Coronary artery (tissue), 2 donors: ENCODE data around the gene CFAP92.

Experiments used
- DNase-seq: peaks from one replicate; pipeline ENCODE4 v3.0.0-alpha.2; 2017; ENCODE audit warnings: low spot score
- H3K27ac ChIP-seq, 2 donors: fragments of 200-600 bp; sonication (generic); one replicate each; pipeline ENCODE4 v1.5.1; 2016 to 2019
- H3K4me3 ChIP-seq: fragments of 200-600 bp; sonication (generic); 2 replicates; pipeline ENCODE4 v1.5.1; 2016; ENCODE audit warnings: mild to moderate bottlenecking, moderate library complexity
- CTCF ChIP-seq: fragments of 200-600 bp; sonication (generic); IDR thresholded peaks from one replicate; pipeline ENCODE4 v1.5.1; 2019; ENCODE audit warnings: antibody characterized with exemption

Gene CFAP92

GRCh38 chr3:128940252-128940651 is 53.6 kb downstream of the CFAP92 start:
- TF ChIP-seq CTCF, result no peak
- no peak for DNase-seq
- no peak overlapping the region for H3K4me3 ChIP-seq
- no peak overlapping the region for H3K27ac ChIP-seq

DNA sequence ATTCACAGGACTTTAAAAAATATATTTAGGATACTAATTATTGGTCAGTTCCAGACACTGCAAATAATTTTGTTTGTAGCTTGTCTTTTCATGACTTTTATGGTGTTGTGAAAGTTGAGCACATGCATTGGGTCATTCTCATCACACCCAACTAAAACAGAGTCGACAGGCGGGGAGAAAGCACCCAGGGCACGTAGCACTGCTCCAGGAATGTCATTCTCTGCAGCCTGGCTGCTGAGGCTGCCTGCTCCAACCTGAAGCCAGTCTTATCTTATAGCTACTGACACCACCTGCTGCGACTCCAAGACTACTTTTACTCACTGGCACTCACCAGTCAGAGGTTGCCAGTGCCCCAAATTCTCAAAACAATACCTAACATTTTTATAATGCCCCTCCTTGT is 57.5 kb downstream of the CFAP92 start:
- H3K4me3 ChIP-seq, result no peak overlapping the region
- no peak overlapping the region for H3K27ac ChIP-seq
- no peak for TF ChIP-seq CTCF
- DNase-seq, result no peak

GRCh38 chr3:128935922-128936321 is 58.0 kb downstream of the CFAP92 start:
- Histone ChIP-seq H3K4me3 (no peak overlapping the region), H3K27ac (no peak overlapping the region)
- no peak for DNase-seq
- TF ChIP-seq CTCF, result no peak

GRCh38 chr3:128933922-128934253 is 60.0 kb downstream of the CFAP92 start:
- Histone ChIP-seq H3K4me3 (no peak overlapping the region), H3K27ac (no peak overlapping the region)
- no peak for DNase-seq
- TF ChIP-seq CTCF, result no peak

DNA sequence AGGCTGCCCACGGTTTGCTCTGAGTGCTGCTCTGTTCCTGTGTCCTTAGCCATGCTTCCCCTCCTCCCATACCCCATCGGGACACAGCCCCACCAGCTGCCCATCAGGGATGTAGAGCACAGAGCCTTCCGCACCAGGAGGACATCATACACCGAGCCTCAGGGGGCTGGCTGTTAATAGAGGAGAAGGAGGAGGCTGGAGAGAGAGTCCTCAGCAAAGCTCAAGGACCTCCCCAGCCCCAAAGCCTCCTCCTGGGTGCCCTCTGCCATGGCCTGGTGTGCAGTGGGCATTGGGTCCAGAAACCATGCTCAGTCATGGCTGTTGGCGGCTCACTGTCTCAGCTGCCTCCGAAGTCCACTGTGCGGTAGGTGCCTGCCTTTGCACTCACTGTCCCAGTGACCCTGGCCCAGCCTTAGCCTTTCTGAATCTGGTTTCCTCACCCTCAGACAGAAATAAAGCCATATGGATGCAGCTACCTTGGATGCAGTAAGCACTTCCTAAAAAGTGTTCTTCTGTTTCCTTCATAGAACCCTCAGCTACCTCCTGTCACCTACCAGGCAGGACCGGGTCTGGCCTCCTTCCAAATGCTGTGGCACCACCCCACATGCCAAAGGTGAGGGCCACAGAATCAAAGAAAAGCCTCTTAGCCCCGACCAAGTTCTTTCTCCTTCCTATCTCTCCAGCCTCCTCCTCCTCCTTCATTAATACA is 60.5 kb downstream of the CFAP92 start:
- no peak for DNase-seq
- H3K27ac ChIP-seq, result no peak overlapping the region
- no peak for TF ChIP-seq CTCF
- H3K4me3 ChIP-seq, result no peak overlapping the region

DNA sequence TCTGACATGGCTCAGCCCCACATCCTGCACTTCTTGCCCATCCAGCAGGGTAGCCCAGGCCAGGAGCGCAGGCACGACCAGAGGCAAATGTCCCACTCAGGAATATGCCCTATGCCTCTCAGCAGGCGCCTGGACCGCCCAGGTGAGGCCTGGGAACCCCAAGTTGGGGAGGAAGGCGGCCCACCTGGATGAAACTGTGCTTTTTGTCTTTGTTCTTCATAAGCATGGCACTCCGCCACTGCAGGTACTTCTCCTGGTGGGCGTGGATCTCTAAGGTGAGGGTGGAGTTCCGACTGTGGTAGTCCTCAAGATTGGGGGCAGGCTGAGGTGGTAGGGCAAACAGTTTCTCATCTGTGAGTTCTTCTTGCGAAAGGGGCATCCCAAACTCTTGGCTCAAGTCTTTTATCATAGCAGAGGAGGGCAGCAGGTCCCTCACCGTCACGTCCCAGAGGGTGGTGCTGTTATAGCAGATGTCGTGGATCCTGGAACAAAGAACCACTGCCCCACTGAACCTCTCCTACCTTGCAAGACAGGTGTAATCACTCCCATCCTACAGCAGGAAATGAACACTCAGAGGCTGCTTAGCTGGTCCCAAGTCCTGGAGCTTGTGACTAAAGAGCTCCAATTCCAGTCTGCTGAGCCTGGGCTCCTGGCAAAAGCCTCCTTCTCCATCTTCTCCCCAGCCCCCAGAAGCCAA is 61.2 kb downstream of the CFAP92 start:
- no peak for TF ChIP-seq CTCF
- Histone ChIP-seq H3K27ac (no peak overlapping the region), H3K4me3 (no peak overlapping the region)
- no peak for DNase-seq

- TF ChIP-seq CTCF, result no peak
- DNase-seq, result no peak
- Histone ChIP-seq H3K27ac (no peak overlapping the region), H3K4me3 (no peak overlapping the region)
These were observed 62.8 kb downstream of the CFAP92 start for GRCh38 chr3:128931046-128931445.
